Caco-2 (cell line): Measurements from ENCODE around the gene SYT1. TPM values are rescaled to one million over a fixed set of nuclear protein-coding genes. Genes with fewer than 3 reads are reported as not detected.

Experiments used
- BruUV-seq: library from RNA; stranded (reverse); fragments of 400-500 nt; replicated peaks from 2 replicates; lab custom pipeline; 2021; lab: Mats Ljungman, UMichigan
- CTCF ChIA-PET: fragments of 300-600 bp; sonication (Branson Sonifier 250); formaldehyde crosslinking; loops from one replicate; lab custom pipeline; 2022; ENCODE audit warnings: antibody characterized with exemption; lab: Charles Lee
- POLR2A ChIA-PET: fragments of 300-600 bp; sonication (Branson Sonifier 250); formaldehyde crosslinking; loops from one replicate; lab custom pipeline; 2022; ENCODE audit warnings: antibody characterized with exemption; lab: Charles Lee
- DNase-seq, 2 experiments: peaks; one replicate each; pipeline versions ENCODE4 v3.0.0 to v3.0.0-alpha.2; 2020 to 2022
- H3K27me3 ChIP-seq: replicated peaks from 2 replicates; pipeline ENCODE4 v1.6.0; 2011; ENCODE audit warnings: low read length; ENCODE audit not compliant: control insufficient read depth, insufficient read depth
- H3K36me3 ChIP-seq: 2 replicates; pipeline ENCODE4 v1.5.1; 2011; ENCODE audit warnings: low read length; ENCODE audit not compliant: control insufficient read depth, insufficient read depth
- H3K4me1 ChIP-seq: fragments of 250-450 bp; sonication (Bioruptor Pico); 2 replicates; pipeline ENCODE4 v1.5.1; 2020; ENCODE audit warnings: mild to moderate bottlenecking
- H3K4me3 ChIP-seq: 2 replicates; pipeline ENCODE4 v1.5.1; 2011; ENCODE audit warnings: low read depth, mild to moderate bottlenecking, control low read depth, low read length
- H3K9me3 ChIP-seq: fragments of 250-450 bp; sonication (Bioruptor Pico); 2 replicates; pipeline ENCODE4 v1.5.1; 2020; ENCODE audit warnings: mild to moderate bottlenecking, moderate library complexity
- H3K27ac Mint-ChIP-seq: one replicate; pipeline ENCODE4 v1.8.0; 2022; ENCODE audit warnings: mixed read lengths; ENCODE audit not compliant: unreplicated experiment
- H3K27me3 Mint-ChIP-seq: one replicate; pipeline ENCODE4 v1.8.0; 2022; ENCODE audit warnings: mixed read lengths; ENCODE audit not compliant: insufficient read depth, unreplicated experiment
- H3K36me3 Mint-ChIP-seq: one replicate; pipeline ENCODE4 v1.8.0; 2022; ENCODE audit warnings: mild to moderate bottlenecking, mixed read lengths; ENCODE audit not compliant: insufficient read depth, unreplicated experiment
- H3K4me1 Mint-ChIP-seq: one replicate; pipeline ENCODE4 v1.8.0; 2022; ENCODE audit warnings: low read depth, mixed read lengths; ENCODE audit not compliant: unreplicated experiment
- H3K4me3 Mint-ChIP-seq: one replicate; pipeline ENCODE4 v1.8.0; 2022; ENCODE audit warnings: mild to moderate bottlenecking, moderate library complexity, mixed read lengths; ENCODE audit not compliant: unreplicated experiment
- H3K9me3 Mint-ChIP-seq: one replicate; pipeline ENCODE4 v1.8.0; 2022; ENCODE audit warnings: mixed read lengths; ENCODE audit not compliant: unreplicated experiment
- intact Hi-C: fragments of 100-400 bp; cut with micrococcal nuclease; formaldehyde crosslinking; loops from one replicate; pipeline ENCODE4 v1.10.0; 2022; ENCODE audit not compliant: unreplicated experiment
- total RNA-seq: library from RNA; stranded (reverse); gene quantifications from 2 replicates; pipeline ENCODE4 v1.2.3, GENCODE V29; 2022
- TF ChIP-seq, protein P1 (sequence below), 2 experiments: fragments of 200-600 bp in 1 of 2; IDR thresholded peaks; 1 replicate in 1 of 2; 2 replicates in 1 of 2; pipeline versions ENCODE4 v1.5.1 to v1.8.0; 2011 to 2022; ENCODE audit warnings: antibody characterized with exemption in 1 of 2, control low read depth in 1 of 2, inconsistent platforms in 1 of 2, low read depth in 1 of 2, low read length in 1 of 2, mild to moderate bottlenecking in 1 of 2, moderate library complexity in 1 of 2; ENCODE audit not compliant: insufficient read depth in 1 of 2, severe bottlenecking in 1 of 2, unreplicated experiment in 1 of 2

The SYT1 gene
- total RNA-seq, 1 experiment from 2014 or later, result 0.39 TPM

DNA sequence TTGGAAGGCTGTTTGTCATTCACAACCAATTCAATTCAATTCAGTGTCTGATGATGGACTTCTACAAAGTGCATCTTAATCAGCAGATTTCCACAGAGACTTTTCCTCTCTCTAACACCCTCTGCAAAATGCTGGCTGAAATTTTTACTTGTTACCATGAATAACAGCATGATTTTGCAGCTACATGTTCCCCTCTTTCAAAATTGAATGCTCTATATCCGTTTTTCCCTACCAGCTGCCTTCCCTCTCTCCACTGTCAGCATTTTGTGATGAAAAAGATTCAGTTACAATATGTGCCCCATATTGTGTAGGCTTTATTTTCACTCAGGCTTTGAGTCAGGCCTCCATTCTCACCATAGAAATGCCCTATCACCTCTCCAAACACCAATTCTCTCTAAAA lies 334.6 kb downstream of the SYT1 start:
- DNase-seq, result no peak
- H3K4me3 Mint-ChIP-seq, result no peak overlapping the region
- H3K27me3 Mint-ChIP-seq, result no peaks in the 10 kb centered on the region
- no peaks in the 10 kb centered on the region for H3K36me3 Mint-ChIP-seq
- H3K9me3 Mint-ChIP-seq, result no peaks in the 10 kb centered on the region
- no peaks in the 10 kb centered on the region for H3K36me3 ChIP-seq
- no peaks in the 10 kb centered on the region for H3K4me1 Mint-ChIP-seq
- intact Hi-C loops, result loop anchor here (10.0 kb wide), 1 partner anchor 146 kb away; no protein-coding TSS in a partner anchor
- H3K27me3 ChIP-seq, result no peaks in the 10 kb centered on the region
- no peak overlapping the region for H3K4me3 ChIP-seq
- ChIA-PET CTCF (no interaction called here), POLR2A (no interaction called here)
- TF ChIP-seq, protein P1, sequence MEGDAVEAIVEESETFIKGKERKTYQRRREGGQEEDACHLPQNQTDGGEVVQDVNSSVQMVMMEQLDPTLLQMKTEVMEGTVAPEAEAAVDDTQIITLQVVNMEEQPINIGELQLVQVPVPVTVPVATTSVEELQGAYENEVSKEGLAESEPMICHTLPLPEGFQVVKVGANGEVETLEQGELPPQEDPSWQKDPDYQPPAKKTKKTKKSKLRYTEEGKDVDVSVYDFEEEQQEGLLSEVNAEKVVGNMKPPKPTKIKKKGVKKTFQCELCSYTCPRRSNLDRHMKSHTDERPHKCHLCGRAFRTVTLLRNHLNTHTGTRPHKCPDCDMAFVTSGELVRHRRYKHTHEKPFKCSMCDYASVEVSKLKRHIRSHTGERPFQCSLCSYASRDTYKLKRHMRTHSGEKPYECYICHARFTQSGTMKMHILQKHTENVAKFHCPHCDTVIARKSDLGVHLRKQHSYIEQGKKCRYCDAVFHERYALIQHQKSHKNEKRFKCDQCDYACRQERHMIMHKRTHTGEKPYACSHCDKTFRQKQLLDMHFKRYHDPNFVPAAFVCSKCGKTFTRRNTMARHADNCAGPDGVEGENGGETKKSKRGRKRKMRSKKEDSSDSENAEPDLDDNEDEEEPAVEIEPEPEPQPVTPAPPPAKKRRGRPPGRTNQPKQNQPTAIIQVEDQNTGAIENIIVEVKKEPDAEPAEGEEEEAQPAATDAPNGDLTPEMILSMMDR (IDR thresholded peaks at IDR 0.05; ENCODE audit: insufficient read depth in 1 of 2, low read depth in 1 of 2, low read length in 1 of 2, severe bottlenecking in 1 of 2, unreplicated experiment in 1 of 2), result no peak
- BruUV-seq, result no TSS peak
- no peak overlapping the region for H3K27ac Mint-ChIP-seq
- H3K9me3 ChIP-seq, result no peaks in the 10 kb centered on the region
- H3K4me1 ChIP-seq, result no peaks in the 10 kb centered on the region

DNA sequence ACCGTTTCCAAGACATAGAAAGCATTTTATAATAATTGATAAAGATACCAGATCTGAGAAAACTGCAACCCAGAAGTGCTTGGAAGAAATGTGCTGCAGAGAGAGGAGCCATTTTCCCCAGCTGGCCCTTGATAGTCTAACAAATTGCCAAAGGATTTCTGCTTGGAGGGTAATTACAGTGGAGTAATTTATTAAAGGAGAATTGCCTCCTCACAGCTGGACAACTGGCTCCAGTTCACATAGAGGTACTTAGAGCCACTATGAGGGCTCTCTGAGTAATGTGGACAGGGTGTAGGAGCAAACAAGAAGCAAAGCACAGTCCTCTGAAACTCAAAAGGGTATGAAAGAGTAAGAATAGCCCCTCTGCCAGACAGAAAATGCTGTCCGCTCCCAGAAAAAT lies 335.6 kb downstream of the SYT1 start:
- H3K27me3 ChIP-seq, result no peaks in the 10 kb centered on the region
- CTCF ChIA-PET, result no interaction called here
- Mint-ChIP-seq H3K27ac (no peak overlapping the region), H3K4me3 (no peak overlapping the region), H3K27me3 (no peaks in the 10 kb centered on the region), H3K4me1 (no peaks in the 10 kb centered on the region), H3K36me3 (no peaks in the 10 kb centered on the region), H3K9me3 (no peaks in the 10 kb centered on the region)
- TF ChIP-seq, protein P1 (IDR thresholded peaks at IDR 0.05; ENCODE audit: insufficient read depth in 1 of 2, low read depth in 1 of 2, low read length in 1 of 2, severe bottlenecking in 1 of 2, unreplicated experiment in 1 of 2), result no peak
- POLR2A ChIA-PET, result no interaction called here
- no peak for DNase-seq
- intact Hi-C loops, result no loop called here
- H3K36me3 ChIP-seq, result no peaks in the 10 kb centered on the region
- H3K4me3 ChIP-seq, result no peak overlapping the region
- H3K9me3 ChIP-seq, result no peaks in the 10 kb centered on the region
- H3K4me1 ChIP-seq, result no peaks in the 10 kb centered on the region
- BruUV-seq, result no TSS peak

- intact Hi-C loops, result no loop called here
- no TSS peak for BruUV-seq
- Mint-ChIP-seq H3K9me3 (no peaks in the 10 kb centered on the region), H3K27ac (no peak overlapping the region), H3K27me3 (no peaks in the 10 kb centered on the region), H3K36me3 (no peaks in the 10 kb centered on the region), H3K4me3 (no peak overlapping the region), H3K4me1 (peaks cover 14% of the 10 kb centered on the region)
- no peak for DNase-seq
- ChIA-PET POLR2A (no interaction called here), CTCF (no interaction called here)
- Histone ChIP-seq H3K9me3 (no peaks in the 10 kb centered on the region), H3K4me1 (peaks cover 15% of the 10 kb centered on the region), H3K27me3 (no peaks in the 10 kb centered on the region), H3K36me3 (no peaks in the 10 kb centered on the region), H3K4me3 (no peak overlapping the region)
- TF ChIP-seq, protein P1 (IDR thresholded peaks at IDR 0.05; ENCODE audit: insufficient read depth in 1 of 2, low read depth in 1 of 2, low read length in 1 of 2, severe bottlenecking in 1 of 2, unreplicated experiment in 1 of 2), result no peak
Measured at GRCh38 chr12:79203058-79203647, 338.6 kb downstream of the SYT1 start.
